Neural cell (in vitro differentiated cells): ENCODE results near the gene DGKB.

ENCODE experiments used
- EP300 ChIP-seq: fragments of 450-650 bp; conservative IDR thresholded peaks from 2 replicates; pipeline ENCODE4 v1.6.1; 2014; ENCODE audit warnings: antibody characterized with exemption, mild to moderate bottlenecking, moderate library complexity; ENCODE audit not compliant: poor library complexity, severe bottlenecking
- TF ChIP-seq, protein P1 (sequence below): fragments of 450-650 bp; IDR thresholded peaks from 2 replicates; pipeline ENCODE4 v1.5.1; 2014; ENCODE audit warnings: antibody characterized with exemption, mild to moderate bottlenecking, moderate library complexity; ENCODE audit not compliant: poor library complexity, severe bottlenecking
- TF ChIP-seq, protein P2 (sequence below): IDR thresholded peaks from 2 replicates; pipeline ENCODE4 v1.6.1; 2012; ENCODE audit warnings: borderline replicate concordance

DNA sequence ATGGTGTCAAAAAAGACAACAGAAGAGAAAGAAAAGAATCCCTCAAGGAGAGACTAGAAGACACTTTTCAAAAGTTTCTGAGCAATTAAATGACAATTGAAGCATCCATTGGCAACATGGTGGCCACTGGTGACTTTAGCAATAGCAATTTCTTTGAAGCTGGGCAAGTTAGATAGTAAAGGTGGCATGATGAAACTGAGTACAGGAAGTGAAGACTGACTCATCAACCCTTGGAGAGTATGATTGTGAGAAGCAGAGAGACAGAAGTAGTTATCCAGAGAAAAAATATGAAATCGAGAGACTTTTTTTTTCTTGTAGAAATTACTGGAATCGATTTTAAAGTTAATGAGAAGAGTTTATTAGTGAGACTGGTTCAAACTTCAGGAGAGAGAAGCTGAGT is 52.5 kb downstream of the DGKB start:
- TF ChIP-seq, protein P1, sequence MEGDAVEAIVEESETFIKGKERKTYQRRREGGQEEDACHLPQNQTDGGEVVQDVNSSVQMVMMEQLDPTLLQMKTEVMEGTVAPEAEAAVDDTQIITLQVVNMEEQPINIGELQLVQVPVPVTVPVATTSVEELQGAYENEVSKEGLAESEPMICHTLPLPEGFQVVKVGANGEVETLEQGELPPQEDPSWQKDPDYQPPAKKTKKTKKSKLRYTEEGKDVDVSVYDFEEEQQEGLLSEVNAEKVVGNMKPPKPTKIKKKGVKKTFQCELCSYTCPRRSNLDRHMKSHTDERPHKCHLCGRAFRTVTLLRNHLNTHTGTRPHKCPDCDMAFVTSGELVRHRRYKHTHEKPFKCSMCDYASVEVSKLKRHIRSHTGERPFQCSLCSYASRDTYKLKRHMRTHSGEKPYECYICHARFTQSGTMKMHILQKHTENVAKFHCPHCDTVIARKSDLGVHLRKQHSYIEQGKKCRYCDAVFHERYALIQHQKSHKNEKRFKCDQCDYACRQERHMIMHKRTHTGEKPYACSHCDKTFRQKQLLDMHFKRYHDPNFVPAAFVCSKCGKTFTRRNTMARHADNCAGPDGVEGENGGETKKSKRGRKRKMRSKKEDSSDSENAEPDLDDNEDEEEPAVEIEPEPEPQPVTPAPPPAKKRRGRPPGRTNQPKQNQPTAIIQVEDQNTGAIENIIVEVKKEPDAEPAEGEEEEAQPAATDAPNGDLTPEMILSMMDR, result no peak
- TF ChIP-seq, protein P2, sequence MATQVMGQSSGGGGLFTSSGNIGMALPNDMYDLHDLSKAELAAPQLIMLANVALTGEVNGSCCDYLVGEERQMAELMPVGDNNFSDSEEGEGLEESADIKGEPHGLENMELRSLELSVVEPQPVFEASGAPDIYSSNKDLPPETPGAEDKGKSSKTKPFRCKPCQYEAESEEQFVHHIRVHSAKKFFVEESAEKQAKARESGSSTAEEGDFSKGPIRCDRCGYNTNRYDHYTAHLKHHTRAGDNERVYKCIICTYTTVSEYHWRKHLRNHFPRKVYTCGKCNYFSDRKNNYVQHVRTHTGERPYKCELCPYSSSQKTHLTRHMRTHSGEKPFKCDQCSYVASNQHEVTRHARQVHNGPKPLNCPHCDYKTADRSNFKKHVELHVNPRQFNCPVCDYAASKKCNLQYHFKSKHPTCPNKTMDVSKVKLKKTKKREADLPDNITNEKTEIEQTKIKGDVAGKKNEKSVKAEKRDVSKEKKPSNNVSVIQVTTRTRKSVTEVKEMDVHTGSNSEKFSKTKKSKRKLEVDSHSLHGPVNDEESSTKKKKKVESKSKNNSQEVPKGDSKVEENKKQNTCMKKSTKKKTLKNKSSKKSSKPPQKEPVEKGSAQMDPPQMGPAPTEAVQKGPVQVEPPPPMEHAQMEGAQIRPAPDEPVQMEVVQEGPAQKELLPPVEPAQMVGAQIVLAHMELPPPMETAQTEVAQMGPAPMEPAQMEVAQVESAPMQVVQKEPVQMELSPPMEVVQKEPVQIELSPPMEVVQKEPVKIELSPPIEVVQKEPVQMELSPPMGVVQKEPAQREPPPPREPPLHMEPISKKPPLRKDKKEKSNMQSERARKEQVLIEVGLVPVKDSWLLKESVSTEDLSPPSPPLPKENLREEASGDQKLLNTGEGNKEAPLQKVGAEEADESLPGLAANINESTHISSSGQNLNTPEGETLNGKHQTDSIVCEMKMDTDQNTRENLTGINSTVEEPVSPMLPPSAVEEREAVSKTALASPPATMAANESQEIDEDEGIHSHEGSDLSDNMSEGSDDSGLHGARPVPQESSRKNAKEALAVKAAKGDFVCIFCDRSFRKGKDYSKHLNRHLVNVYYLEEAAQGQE, result no peak
- no peak for TF ChIP-seq EP300
